ENCODE results near the gene MGMT.

The MGMT gene

GRCh38 chr10:129446183-129446581, 20.9 kb upstream of the MGMT start:
- no peak for TF ChIP-seq CTCF (IDR thresholded peaks at IDR 0.05; ENCODE audit: low read depth, low read length)
- Histone ChIP-seq H3K27me3 (ENCODE audit: insufficient read depth, low read depth, severe bottlenecking) (no peaks in the 10 kb centered on the region), H3K9me3 (ENCODE audit: severe bottlenecking) (no peaks in the 10 kb centered on the region), H3K36me3 (no peaks in the 10 kb centered on the region), H3K4me3 (ENCODE audit: low read depth, low read length) (no peak overlapping the region), H3K27ac (no peak overlapping the region)
- no peak for DNase-seq

DNA sequence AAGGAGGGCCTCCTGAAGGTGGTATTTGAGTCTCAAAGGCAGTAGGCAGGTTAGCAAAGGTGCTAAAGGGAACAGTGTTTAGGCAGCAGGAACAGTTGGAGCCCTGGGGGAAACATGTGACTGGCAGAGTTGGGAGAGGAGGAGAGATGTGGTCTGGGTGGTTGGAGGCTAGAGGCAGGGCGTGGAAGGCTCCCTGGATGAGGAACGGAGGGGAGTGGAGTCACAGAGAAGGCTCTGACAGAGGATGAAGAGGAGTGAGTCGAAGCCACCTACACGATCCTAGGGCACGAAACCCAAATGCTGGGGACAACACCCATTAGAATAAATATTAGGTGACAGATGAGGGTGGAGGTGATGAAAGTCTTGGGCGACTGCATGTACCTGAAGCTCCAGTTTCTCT, 19.6 kb upstream of the MGMT start:
- TF ChIP-seq CTCF (IDR thresholded peaks at IDR 0.05; ENCODE audit: low read depth, low read length): no peak
- H3K4me3 ChIP-seq (ENCODE audit: low read depth, low read length): no peak overlapping the region
- DNase-seq: no peak
- no peaks in the 10 kb centered on the region for H3K27me3 ChIP-seq (ENCODE audit: insufficient read depth, low read depth, severe bottlenecking)
- H3K36me3 ChIP-seq: no peaks in the 10 kb centered on the region
- no peak overlapping the region for H3K27ac ChIP-seq
- H3K9me3 ChIP-seq (ENCODE audit: severe bottlenecking): no peaks in the 10 kb centered on the region

DNA sequence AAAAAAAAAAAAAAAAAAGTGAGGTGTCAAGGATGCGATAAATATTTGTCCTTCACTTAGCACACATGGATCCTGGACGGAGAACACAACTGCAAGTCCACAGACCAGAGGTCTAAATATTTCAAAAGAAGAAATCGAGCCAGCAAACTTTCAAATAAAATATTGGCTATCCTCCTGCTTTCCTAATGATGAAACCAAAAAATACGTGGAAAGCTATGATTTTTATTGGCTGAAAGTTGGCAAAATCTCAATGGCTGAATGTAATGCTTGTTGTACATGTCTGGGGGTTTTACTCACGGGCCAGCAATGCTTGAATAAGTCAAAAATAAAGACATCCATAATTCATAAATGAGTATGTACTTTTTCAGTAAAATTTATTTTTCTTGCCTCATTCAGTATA, 19.0 kb upstream of the MGMT start:
- DNase-seq: no peak
- H3K36me3 ChIP-seq: no peaks in the 10 kb centered on the region
- H3K4me3 ChIP-seq (ENCODE audit: low read depth, low read length): no peak overlapping the region
- no peaks in the 10 kb centered on the region for H3K9me3 ChIP-seq (ENCODE audit: severe bottlenecking)
- TF ChIP-seq CTCF (IDR thresholded peaks at IDR 0.05; ENCODE audit: low read depth, low read length): no peak
- no peaks in the 10 kb centered on the region for H3K27me3 ChIP-seq (ENCODE audit: insufficient read depth, low read depth, severe bottlenecking)
- no peak overlapping the region for H3K27ac ChIP-seq

DNA sequence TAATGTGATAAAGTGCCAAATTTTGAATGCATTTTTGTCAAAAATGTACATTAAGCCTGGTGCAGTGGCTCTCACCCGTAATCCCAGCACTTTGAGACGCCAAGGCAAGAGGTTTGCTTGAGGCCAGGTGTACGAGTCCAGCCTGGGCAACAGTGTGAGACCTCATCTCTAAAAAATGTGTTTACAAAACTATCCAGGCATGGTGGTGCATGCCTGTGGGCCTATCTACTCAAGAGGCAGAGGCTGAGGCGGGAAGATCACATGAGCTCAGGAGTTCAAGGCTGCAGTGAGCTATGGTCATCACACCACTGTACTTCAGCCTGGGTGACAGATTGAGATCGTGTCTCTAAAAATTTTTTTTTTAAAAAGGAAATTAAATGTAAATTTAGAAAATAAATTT, 18.5 kb upstream of the MGMT start:
- DNase-seq: no peak
- no peak overlapping the region for H3K27ac ChIP-seq

DNA sequence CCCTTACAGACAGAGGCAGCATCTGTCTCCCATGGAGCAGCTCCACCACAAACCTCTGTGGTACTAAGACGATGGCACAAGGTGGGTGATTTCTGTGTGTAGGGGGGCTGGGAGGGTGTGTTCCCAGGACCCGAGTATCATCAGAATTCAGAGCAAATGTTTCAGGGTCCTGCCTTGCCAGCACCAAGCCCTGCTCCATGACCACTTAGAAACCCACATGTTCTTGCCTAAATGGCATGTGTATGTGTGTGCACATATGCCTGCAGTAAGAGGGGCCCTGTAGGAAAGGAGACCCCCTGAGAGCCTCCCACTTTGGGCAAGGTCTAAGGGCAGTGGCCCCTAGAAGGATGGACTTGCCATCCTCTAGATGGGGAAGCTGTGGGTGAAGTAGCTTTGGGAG, 17.1 kb upstream of the MGMT start:
- H3K9me3 ChIP-seq (ENCODE audit: severe bottlenecking): no peaks in the 10 kb centered on the region
- H3K4me3 ChIP-seq (ENCODE audit: low read depth, low read length): no peak overlapping the region
- no peaks in the 10 kb centered on the region for H3K27me3 ChIP-seq (ENCODE audit: insufficient read depth, low read depth, severe bottlenecking)
- no peaks in the 10 kb centered on the region for H3K36me3 ChIP-seq
- DNase-seq: no peak
- TF ChIP-seq CTCF (IDR thresholded peaks at IDR 0.05; ENCODE audit: low read depth, low read length): no peak
- no peak overlapping the region for H3K27ac ChIP-seq

More for the DNA sequence above, 18.5 kb upstream of the MGMT start:
- Histone ChIP-seq H3K4me3 (ENCODE audit: low read depth, low read length) (no peak overlapping the region), H3K36me3 (no peaks in the 10 kb centered on the region), H3K9me3 (ENCODE audit: severe bottlenecking) (no peaks in the 10 kb centered on the region), H3K27me3 (ENCODE audit: insufficient read depth, low read depth, severe bottlenecking) (no peaks in the 10 kb centered on the region)
- TF ChIP-seq CTCF (IDR thresholded peaks at IDR 0.05; ENCODE audit: low read depth, low read length): no peak

- no peak for TF ChIP-seq CTCF (IDR thresholded peaks at IDR 0.05; ENCODE audit: low read depth, low read length)
- no peak overlapping the region for H3K4me3 ChIP-seq (ENCODE audit: low read depth, low read length)
- no peak for DNase-seq
- H3K9me3 ChIP-seq (ENCODE audit: severe bottlenecking): no peaks in the 10 kb centered on the region
- no peaks in the 10 kb centered on the region for H3K36me3 ChIP-seq
- H3K27ac ChIP-seq: no peak overlapping the region
- H3K27me3 ChIP-seq (ENCODE audit: insufficient read depth, low read depth, severe bottlenecking): no peaks in the 10 kb centered on the region
Observed at GRCh38 chr10:129450391-129450790, 16.6 kb upstream of the MGMT start.
